Hematopoietic multipotent progenitor cell treated with erythropoietin and hydrocortisone succinate and interleukin-3 and kit ligand, for 8 days (in vitro differentiated cells): ENCODE measurements around the gene ZNF316.

Experiments used
- DNase-seq: peaks from one replicate; pipeline ENCODE4 v3.0.0-alpha.2; 2015

Gene ZNF316

DNA sequence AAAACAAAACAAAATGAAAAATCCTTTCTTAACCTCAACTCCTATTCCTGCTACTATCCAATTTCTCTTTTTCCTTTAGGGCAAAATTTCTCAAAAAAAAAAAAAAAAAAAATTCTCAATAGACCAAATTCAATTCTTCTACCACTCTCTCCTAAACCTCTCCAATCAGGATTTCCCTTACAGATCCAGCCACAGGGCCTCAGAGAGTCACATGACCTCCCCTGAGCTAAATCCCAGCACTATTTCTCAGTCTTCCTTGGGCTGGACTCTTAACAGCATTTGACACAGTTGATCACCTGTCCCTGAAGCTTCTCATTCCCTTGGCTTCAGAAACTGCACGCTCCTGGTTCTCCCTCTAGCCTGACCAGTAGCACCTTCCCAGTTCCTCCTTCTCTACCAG lies 64.7 kb downstream of the ZNF316 start:
- no peak for DNase-seq
